ENCODE data around the gene YTHDF2. TPM values are rescaled to one million over a fixed set of nuclear protein-coding genes. Genes with fewer than 3 reads are reported as not detected.

YTHDF2 gene
- total RNA-seq, 1 donor = 69.0 TPM

DNA sequence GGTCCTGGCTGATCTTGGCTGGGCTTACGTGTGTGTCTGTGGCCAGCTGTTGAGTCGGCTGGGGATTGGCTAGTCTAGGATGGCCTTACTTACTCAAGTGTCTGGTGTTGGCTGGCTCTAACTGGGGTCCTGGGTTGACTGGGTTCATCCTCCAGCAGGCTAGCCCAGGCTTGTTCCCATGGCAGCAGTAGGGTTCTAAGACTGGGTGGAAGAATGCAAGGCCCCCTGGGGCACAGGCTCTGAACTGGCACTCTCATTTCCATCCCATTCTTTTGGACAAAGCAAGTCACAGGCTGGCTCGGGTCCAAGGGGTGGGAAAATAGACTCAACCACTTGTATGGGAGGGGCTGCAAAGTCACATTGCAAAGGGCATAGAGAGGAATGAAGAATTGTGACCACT lies 67.3 kb downstream of the YTHDF2 start:
- no peak overlapping the region for H3K4me3 ChIP-seq (ENCODE audit: low read length)
- no peaks in the 10 kb centered on the region for H3K4me1 ChIP-seq (ENCODE audit: insufficient read depth, low read length)
- H3K9me3 ChIP-seq (ENCODE audit: low read depth, low read length) = no peaks in the 10 kb centered on the region
- H3K27me3 ChIP-seq (ENCODE audit: insufficient read depth, low read length) = no peaks in the 10 kb centered on the region

DNA sequence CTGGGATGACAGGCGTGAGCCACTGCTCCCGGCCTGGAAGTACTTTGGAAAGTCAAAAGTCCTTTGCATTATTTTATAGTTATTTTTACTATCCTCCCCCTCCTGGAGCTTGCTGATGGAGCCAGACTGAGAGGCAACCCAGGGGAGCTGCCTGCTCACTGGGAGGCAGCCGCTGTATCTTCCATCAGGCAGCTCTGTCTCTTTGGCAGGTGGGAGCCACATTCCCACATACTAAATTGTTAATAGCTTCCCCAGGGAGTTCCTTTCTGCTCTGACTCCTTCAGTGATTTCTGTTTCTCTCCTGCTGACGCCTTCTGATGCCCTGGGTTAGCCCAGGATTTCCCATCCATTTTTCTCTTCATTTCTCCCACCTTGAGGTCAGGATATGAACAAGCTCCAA lies 70.3 kb downstream of the YTHDF2 start:
- H3K27me3 ChIP-seq (ENCODE audit: insufficient read depth, low read length) = peaks cover 17% of the 10 kb centered on the region
- no peak overlapping the region for H3K4me3 ChIP-seq (ENCODE audit: low read length)
- no peaks in the 10 kb centered on the region for H3K4me1 ChIP-seq (ENCODE audit: insufficient read depth, low read length)

DNA sequence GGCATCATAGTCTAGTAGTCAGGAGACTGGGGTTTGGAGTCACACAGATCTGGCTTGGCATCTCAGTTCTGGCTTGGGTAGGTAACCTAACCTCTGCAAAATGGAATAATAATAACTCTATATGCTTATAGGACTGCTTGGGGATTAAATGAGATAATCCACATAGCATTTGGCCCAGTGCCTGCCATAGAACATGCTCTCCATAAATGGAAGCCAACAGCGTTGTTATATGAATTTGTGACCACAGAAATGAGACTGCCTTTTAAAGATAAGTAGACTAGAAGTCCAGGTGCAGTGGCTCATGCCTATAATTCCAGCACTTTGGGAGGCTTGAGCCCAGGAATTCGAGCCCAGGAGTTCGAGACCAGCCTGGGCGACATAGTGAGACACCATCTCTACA lies 71.2 kb downstream of the YTHDF2 start:
- H3K4me3 ChIP-seq (ENCODE audit: low read length) = no peak overlapping the region
- no peaks in the 10 kb centered on the region for H3K9me3 ChIP-seq (ENCODE audit: low read depth, low read length)
- H3K27me3 ChIP-seq (ENCODE audit: insufficient read depth, low read length) = peaks cover 25% of the 10 kb centered on the region
- H3K4me1 ChIP-seq (ENCODE audit: insufficient read depth, low read length) = no peaks in the 10 kb centered on the region

More for the DNA sequence above, 70.3 kb downstream of the YTHDF2 start:
- no peaks in the 10 kb centered on the region for H3K9me3 ChIP-seq (ENCODE audit: low read depth, low read length)

DNA sequence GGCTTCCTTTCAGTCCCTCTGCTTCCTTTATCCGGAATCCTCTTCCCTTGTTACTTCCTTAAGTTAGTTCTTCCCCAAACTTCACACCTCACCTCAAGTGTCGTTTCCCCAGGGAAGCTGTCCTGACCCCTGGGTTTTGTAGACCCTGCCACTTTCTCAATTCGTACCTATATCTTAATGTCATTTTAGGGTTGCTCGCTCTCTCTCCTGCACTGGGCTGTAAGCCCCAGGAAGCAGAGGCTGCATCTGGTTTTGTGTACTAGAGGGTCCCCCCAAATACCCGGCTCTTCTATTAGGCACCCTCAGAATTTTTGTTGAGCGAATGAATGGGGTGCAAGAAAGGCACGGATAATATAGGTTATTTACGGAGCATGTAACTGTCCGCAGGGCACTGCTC lies 74.6 kb downstream of the YTHDF2 start:
- Histone ChIP-seq H3K4me1 (ENCODE audit: insufficient read depth, low read length) (no peaks in the 10 kb centered on the region), H3K4me3 (ENCODE audit: low read length) (no peak overlapping the region), H3K9me3 (ENCODE audit: low read depth, low read length) (no peaks in the 10 kb centered on the region), H3K27me3 (ENCODE audit: insufficient read depth, low read length) (peaks cover 33% of the 10 kb centered on the region)

DNA sequence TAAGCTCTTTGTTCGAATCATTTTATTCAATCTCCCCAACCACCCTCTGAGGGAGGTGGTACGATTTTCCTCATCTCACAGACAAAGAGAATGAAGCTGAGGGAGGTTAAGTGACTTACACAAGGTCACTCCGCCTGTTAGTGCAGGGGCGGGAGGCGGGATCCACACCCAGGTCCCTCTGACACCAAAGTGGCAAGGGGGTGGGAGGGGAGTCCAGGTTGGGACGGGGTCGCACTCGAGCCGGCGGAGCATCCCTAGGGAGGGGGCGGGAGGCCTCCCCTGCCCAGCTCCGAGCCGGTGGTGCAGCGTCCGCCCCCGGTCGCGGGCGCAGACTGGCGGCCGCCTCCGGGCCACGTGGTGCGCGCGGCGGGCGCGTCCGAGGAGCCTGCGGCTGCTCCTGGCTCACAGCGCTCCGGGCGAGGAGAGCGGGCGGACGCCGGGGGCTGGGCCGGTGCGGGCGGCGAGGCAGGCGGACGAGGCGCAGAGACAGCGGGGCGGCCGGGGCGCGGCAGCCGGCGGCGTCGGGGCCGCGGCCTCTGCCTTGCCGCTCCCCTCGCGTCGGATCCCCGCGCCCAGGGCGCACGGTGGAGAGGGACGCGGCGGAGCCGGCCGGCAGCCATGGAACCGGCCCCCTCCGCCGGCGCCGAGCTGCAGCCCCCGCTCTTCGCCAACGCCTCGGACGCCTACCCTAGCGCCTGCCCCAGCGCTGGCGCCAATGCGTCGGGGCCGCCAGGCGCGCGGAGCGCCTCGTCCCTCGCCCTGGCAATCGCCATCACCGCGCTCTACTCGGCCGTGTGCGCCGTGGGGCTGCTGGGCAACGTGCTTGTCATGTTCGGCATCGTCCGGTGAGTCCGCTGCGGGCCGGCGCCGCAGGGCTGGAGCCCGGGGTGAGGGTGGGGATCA lies 75.3 kb downstream of the YTHDF2 start, which contains the start of gene OPRD1:
OPRD1 (plus strand) TSS at position 405 of the 903 bp plus-strand sequence; CDS start at position 619, 214 bp downstream.
- no peaks in the 10 kb centered on the region for H3K9me3 ChIP-seq (ENCODE audit: low read depth, low read length)
- H3K27me3 ChIP-seq (ENCODE audit: insufficient read depth, low read length) = peaks cover 33% of the 10 kb centered on the region
- no peaks in the 10 kb centered on the region for H3K4me1 ChIP-seq (ENCODE audit: insufficient read depth, low read length)
- H3K4me3 ChIP-seq (ENCODE audit: low read length) = no peak within 1 kb of the TSS

DNA sequence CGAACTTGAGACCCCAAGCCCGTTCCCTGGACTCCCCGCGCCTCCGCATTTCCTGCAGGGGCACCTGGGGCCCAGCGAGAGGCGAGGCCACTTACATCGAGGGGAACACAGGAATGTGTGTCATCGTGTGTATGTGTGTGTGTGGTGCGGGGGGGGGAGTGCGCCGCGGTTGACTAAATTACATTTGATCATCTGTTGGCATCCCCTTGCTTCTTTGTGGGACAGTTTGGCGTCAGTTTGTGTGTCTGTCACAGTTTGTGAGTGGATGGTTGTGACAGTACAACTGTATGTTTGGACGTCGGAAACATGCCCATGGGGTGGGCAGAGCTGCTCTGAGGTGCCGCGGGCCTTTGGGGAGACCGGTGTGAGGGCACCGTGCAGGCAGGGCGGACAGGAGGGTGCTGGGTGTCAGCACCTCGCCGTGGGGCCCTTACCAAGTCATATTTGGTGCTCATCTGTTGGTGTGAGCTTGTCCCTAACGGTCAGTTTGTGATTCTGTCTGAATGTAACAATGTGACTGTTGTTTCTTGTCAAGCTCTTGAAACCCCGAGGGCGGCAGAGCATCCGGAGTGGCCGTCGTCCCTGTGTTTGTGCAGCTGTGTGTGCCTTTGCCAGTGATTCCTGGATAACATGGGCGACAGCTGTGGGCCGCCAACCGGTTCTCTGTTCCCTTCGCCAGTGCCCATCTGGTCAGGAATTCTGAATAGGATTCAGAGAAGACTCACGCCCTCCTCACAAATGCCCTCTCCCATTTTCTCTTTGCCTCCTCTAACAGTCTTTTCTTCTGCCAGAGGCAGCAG lies 76.1 kb downstream of the YTHDF2 start:
- Histone ChIP-seq H3K9me3 (ENCODE audit: low read depth, low read length) (no peaks in the 10 kb centered on the region), H3K4me3 (ENCODE audit: low read length) (no peak overlapping the region), H3K4me1 (ENCODE audit: insufficient read depth, low read length) (no peaks in the 10 kb centered on the region), H3K27me3 (ENCODE audit: insufficient read depth, low read length) (peaks cover 33% of the 10 kb centered on the region)

DNA sequence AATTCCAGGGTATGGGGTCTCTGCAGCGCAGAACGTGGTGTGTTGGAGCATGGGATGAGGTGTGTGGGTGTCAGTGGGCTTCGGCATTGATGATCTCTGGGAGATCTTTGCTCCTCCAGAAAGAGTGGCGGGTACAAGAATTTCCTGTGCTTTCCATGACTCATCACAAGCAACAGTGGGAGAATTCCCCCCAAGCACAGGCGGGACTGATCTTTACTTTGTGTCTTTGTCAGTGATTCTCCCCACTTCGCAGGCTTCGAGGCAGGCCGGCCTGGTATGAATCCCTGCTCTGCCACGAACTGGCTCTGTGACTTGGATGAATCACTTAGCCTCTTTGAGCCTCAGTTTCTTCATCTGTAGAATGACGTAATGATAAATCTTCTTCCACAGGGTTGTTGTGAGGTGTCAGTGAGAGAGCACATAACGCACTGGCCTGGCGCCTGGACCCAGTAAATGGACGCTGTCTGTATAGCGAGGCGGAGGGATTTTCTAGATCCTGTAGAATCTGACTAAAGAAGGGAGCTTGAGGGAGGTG lies 77.3 kb downstream of the YTHDF2 start:
- no peaks in the 10 kb centered on the region for H3K9me3 ChIP-seq (ENCODE audit: low read depth, low read length)
- no peaks in the 10 kb centered on the region for H3K4me1 ChIP-seq (ENCODE audit: insufficient read depth, low read length)
- no peak overlapping the region for H3K4me3 ChIP-seq (ENCODE audit: low read length)
- H3K27me3 ChIP-seq (ENCODE audit: insufficient read depth, low read length) = peaks cover 33% of the 10 kb centered on the region

DNA sequence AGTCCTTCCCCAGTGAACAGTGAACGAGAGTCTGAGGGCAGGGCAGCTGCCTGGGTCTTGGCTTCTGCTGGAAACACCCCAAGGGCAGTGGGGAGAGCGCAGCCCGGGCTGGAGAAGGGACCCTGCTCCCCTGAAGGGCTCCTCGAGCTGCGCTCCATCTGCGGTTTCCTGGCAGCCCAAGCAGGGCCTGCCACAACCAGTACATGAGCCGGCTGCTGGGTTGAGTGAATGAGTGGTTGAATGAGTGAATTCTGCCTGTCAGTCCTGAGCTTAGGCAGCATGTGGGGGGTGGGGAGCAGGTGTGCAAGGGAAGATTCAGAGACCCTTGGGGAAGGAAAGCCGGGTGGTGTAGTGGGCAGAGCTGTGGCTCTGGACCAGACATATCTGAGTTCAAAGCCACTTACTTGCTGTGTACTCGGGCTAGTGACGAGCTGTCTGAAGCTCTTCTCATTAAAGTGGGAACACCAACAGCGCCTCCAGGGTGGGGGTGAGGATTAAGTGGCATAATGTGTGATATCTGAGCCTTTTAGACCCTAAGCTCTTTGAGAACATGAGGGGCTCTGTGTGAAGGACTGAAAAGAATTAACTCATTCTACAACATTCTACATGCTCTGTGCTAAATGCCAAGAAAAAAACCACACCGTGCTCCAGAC lies 78.9 kb downstream of the YTHDF2 start:
- H3K4me3 ChIP-seq (ENCODE audit: low read length) = no peak overlapping the region
- H3K9me3 ChIP-seq (ENCODE audit: low read depth, low read length) = no peaks in the 10 kb centered on the region
- H3K27me3 ChIP-seq (ENCODE audit: insufficient read depth, low read length) = peaks cover 27% of the 10 kb centered on the region
- H3K4me1 ChIP-seq (ENCODE audit: insufficient read depth, low read length) = no peaks in the 10 kb centered on the region

DNA sequence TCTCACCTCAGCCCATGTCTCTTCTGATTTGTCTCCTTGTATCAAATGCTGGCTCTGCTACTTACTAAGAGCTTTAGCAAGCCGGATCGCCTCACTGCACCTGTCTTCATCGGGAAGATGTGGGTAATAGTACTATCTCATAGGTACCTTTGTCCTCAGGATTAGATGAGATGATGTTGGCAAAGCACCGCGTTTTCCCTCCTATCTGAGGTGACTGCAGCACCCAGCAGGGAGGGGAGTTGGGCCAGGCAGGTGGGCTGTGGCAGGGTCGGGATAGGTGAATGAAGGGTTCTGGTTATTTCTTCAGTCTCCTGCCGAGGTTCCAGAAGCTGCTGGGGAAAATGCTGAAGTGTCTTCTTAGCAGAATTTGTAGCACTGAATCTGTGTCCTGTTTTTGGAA lies 80.4 kb downstream of the YTHDF2 start:
- no peak overlapping the region for H3K4me3 ChIP-seq (ENCODE audit: low read length)
- H3K9me3 ChIP-seq (ENCODE audit: low read depth, low read length) = no peaks in the 10 kb centered on the region
- H3K27me3 ChIP-seq (ENCODE audit: insufficient read depth, low read length) = peaks cover 16% of the 10 kb centered on the region
- no peaks in the 10 kb centered on the region for H3K4me1 ChIP-seq (ENCODE audit: insufficient read depth, low read length)

DNA sequence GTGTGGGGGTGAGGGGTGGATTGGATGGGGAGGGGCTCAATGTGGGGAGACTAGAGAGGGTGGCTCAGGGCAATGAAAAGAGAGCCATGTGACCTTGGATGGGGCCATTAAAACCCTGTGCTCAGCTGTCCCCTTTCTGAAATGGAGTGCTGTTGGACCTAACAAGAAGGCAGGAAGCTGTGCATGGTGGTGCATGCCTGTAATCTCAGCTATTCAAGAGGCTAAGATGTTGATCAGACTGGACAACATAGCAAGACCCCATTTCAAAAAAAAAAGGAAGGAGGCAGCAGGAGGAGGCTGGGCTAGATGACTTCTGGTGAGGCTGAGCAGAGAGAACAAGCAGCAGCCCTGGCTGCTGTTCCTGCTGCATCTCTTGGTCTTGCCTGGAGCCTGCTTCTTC lies 82.3 kb downstream of the YTHDF2 start:
- H3K4me3 ChIP-seq (ENCODE audit: low read length) = no peak overlapping the region
- no peaks in the 10 kb centered on the region for H3K4me1 ChIP-seq (ENCODE audit: insufficient read depth, low read length)
- no peaks in the 10 kb centered on the region for H3K27me3 ChIP-seq (ENCODE audit: insufficient read depth, low read length)
- no peaks in the 10 kb centered on the region for H3K9me3 ChIP-seq (ENCODE audit: low read depth, low read length)

Other genes starting within 250 kb of the YTHDF2 start
- 13.0 TPM for gene RCC1, start 230.9 kb upstream of the YTHDF2 start, total RNA-seq
- gene TRNAU1AP, start 183.9 kb upstream of the YTHDF2 start, total RNA-seq = 20.0 TPM
- 0.52 TPM for gene RAB42, start 144.7 kb upstream of the YTHDF2 start, total RNA-seq
- 13.5 TPM for gene TAF12, start 93.9 kb upstream of the YTHDF2 start, total RNA-seq
- not detected for gene RNU11, start 88.3 kb upstream of the YTHDF2 start, total RNA-seq
- gene GMEB1, start 68.2 kb upstream of the YTHDF2 start, total RNA-seq = 15.0 TPM
- gene OPRD1, start 75.2 kb downstream of the YTHDF2 start, total RNA-seq = not detected
- gene EPB41, start 177.6 kb downstream of the YTHDF2 start, total RNA-seq = 159 TPM